Stimulated activated CD4-positive, alpha-beta T cell treated with anti-CD3 and anti-CD28 coated beads, Interleukin-1b, Interleukin-23, amount 100 ng/mL, for 4 hours (primary cell): ENCODE data around the gene LRFN5.
"Not testable (repeated sequence)": the region's sequence is repeated elsewhere in the genome, so short reads cannot be mapped to it uniquely, and the experiment has no call there.

Experiments used
- DNase-seq, 2 donors: peaks; one replicate each; pipeline ENCODE4 v3.0.0-alpha.2; 2020; ENCODE audit warnings: low read depth in 2 of 2

Gene LRFN5

DNA sequence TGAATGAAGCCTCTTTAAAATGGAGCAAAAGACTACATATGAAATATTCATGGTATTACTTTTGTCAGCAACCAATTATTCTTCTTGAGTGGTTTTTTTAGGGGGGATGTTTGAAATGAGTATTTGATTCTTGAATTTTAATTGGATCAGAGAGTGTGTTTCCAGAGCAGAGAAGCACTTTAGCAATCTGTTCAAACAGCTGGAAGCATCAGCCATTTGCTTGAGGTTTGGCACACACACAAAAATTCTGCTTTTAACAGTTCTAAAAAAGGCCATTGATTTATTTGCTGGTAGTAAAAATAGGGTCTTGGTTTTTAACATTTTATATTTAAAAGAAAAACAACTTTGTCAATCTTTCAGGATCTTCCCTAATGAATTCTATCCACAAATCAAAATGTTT, 292.7 kb downstream of the LRFN5 start:
- DNase-seq: no peak

DNA sequence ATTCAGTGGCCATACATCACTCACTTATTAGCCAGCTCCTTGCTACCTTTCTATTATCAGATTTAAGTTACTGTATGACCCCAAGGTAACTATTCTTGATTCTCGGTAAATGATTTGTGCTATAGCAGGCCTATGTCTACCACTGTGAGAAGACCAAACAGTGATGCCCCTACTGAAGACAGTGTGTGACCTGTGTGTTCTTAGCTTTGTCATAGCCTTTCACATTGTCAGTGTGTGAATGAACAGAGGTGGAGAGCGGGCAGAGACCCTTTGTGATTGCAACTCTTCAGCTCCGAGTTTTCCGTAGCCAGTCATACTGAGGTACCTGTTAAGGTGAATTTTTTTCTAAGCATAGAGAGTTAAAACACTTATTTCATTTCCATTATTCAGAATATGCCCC, 294.0 kb downstream of the LRFN5 start:
- DNase-seq: no peak

DNA sequence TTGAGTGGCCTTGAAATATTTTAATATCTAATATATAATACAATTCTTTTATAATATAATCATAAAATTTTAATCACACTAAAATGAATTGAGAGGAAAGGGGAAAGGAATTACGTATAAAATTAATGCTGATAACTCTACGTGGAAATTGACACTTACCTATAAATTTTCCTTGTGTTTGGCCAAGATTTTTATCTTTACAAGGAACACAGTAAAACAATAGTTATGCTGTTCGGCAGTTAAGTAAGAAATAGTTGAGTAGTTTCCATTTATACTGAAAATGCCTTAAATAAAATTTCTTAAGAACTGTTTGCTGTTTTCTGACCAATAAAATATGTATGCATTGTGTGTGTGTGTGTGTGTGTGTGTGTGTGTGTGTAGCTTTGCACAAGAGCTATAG, 294.4 kb downstream of the LRFN5 start:
- no peak for DNase-seq

DNA sequence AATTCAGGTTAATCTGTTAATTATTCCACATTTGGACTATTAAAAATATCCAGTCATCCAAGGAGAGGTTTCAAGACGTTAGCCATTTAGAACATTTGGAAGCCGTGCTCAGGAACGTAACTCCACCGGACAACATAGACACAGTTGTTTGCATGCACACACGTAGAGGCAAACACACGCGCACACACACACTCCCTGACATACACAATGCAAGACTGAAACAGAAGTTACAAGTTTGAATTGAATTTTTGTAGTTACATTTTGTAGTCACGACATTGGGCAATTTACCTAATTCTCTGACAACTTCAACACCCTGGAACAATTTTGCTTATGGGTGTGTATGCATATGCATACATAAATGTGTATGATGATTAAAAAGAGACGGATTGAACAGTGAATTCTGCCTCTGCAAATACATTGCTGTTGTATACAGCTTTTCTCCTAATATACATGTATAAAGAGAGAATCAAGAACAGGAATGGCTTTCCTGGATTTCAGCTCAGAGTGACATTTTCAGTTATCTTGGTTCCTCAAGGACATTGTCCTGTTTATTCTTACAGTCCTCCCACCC, 298.8 kb downstream of the LRFN5 start:
- no peak for DNase-seq

DNA sequence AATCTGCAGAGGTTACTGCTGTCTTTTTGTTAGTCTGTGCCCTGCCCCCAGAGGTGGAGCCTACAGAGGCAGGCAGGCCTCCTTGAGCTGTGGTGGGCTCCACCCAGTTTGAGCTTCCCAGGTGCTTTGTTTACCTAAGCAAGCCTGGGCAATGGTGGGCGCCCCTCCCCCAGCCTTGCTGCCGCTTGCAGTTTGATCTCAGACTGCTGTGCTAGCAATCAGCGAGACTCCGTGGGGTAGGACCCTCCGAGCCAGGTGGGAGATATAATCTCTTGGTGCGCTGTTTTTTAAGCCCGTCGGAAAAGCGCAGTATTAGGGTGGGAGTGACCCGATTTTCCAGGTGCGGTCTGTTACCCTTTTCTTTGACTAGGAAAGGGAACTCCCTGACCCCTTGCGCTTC, 304.5 kb downstream of the LRFN5 start:
- DNase-seq: not testable (repeated sequence)

DNA sequence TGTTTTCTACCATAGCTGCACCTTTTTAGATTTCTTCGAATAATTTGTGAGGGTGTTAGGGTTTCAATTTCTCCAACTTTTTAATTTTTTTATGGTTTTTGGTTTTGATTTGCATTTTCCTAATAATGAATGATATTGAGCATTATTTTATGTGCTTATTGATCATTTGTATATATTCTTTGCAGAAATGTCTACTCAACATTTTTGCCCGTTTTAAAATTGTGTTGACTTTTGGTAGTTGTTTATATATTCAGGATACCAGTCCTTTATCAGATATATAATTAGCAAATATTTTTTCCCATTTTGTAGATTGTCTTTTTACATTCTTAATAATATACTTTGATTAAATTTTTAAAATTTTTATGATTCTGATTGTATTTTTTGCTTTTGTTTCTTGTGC, 306.7 kb downstream of the LRFN5 start:
- no peak for DNase-seq

DNA sequence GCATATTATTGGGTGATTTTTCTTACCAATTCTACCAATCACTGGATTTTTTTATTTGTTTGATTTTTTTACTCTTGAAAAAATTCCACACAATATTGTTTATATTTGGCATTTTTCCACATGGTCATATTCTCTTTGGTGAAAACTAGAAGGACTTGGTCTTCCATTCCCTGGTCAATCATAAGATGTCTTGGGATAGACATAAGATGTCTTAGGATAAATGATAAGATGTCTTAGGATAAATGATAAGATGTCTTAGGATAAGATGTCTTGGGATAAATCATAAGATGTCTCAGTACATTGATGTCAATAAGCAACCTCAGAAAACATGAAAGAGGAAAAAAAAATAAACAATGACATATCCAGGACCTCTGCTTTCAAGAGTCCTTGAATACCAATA, 309.1 kb downstream of the LRFN5 start:
- no peak for DNase-seq

DNA sequence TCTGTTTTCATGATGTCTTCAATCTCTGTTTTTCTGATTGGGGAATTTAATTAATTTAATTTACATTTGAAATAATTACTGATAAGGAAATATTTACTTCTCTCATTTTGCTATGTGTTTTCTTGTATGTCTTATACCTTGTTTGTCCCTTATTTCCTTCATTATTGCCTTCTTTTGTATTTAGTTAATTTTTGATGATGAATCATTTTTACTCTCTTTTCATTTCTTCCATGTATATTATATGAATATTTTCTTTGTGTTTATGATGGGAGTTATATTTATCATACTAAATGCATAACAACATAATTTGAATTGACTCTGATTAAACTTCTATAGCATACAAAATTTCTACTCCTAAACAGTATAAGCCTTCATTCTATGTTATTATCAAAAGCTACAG, 309.6 kb downstream of the LRFN5 start:
- no peak for DNase-seq

DNA sequence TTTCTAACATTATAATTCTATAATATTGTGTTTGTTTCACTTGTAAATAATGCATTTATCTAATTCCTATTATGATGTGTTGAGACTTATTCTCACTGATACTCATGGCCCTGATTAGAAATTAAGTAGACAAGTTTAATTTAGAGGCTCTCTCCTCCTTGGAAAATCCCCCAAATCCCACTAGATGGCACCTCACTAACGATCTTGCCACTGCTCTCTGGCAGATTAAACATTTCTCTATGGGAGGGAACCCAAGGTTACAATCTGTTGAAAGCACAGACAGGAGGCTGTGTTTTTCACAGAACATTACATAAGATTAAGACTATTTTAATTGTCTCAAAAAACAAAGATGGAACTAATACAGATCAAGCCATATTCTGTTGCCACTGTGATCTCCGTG, 318.7 kb downstream of the LRFN5 start:
- DNase-seq: no peak

DNA sequence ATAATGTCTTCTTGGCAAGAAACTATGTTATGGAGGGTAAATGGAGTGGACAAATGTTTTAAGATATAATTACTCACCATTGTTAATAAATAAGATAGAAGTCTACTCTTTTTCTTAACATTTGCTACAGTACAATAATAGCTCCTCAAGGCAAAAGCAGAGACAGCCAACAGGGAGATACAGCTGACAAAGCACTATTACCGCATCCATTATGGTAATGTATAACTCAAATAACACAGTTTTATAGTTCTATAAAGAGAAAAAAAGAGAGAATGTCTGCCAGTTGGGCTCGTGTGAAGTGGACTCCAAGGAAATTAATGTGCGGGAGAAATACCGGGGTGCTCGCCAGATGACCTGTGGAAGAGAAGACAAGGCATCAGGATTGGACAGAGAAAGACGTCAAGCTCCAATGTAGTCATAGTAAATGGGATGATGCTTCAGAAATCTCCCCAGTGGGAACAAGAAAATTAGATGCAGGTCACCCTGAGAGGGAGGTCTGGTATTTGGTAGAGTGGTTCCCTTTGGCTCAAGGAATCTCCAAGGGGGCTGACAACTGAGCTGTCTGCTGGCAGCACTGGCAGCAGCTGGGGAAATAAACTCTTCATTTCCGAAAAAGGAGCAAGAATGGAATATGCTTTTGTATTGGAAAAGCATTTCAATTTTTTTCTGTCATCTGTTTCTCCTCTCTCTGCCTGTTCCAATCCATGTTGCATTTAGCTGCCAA, 343.9 kb downstream of the LRFN5 start:
- no peak for DNase-seq
